Smooth muscle cell of the brain vasculature (primary cell): Measurements from ENCODE around the gene PDCD4.

Source experiments
- DNase-seq: peaks from one replicate; pipeline ENCODE4 v3.0.0-alpha.2; 2012; ENCODE audit warnings: low read depth, low spot score

PDCD4 gene

GRCh38 chr10:110871298-110872084 is at the start of gene PDCD4:
Gene PDCD4, plus strand, starts transcription at chr10:110871928. Its CDS starts 4,100 bp downstream, at chr10:110876028.
- DNase-seq: peak; percentile 98

DNA sequence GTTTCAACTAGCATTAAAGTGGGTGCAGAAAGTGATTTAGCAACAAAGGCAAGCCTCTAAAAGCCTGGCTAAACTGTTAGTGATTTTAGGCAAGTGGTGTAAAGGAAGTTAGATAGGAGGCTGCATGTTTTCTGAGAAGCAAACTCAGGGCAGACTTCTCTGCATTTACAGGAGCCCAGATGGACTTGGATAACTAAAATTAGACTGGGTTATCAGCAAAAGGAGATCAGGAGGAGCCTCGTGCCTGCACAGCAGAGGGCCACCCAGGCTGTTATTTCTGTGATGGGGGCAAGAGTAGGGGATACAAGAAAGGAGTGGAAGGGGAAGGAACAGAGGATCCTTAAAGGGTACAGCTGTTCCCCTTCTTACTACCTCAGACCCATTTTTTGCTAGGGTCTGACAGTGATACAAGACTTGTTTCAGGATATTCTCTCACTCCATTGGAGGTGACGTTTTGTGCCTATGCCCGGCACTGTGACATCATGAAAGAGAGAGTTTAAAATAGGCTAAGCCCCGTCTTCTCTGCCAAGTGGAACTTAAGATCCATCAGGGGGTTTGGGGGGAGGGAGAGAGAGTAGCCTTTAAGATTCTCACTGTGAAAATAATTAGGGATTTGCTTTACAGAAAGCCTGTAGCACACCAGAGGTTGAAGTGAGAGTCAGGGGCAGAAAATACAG is 49.6 kb upstream of the PDCD4 start:
- no peak for DNase-seq

DNA sequence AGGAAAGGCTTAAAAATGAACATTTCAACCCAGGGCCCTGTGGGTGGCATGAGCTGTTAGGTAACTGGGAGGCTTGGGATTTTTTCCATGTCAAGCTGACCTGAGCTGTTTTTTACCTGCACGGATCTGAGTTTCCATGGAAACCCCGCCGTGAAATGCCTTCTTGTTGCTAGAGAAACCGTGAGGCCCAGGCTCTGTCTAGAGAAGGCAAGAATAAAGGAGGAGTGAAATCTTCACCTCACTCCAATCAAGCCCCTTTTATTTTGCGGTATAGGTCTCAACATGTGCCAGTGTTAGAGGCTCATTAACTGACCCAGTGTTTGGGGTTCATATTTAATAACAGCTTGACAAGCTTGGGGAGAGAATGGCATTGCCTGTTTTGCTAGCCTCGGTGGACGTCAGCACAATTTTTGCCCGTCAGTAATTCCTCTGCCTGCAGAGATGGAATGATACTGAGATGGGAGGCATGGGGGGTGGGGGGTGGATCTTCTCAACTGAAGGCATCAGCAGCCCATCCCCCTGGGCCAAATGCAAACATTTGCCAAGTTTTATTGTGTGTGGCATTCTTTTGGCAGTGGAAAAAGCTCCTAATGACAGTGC is 48.9 kb upstream of the PDCD4 start:
- no peak for DNase-seq

DNA sequence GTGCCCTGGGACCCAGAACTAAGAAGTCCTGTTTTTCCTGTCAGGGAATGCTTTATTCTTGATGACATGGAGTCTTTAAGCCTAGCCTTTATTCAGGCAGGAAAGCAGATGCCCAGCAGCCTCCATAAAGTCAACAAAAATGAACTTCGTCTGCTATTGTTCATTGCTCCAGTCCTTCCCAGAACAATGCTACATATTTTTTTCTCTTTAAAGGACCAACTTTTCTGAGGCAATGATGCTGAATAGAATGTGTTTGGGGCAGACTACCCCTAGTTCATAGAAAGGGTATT is 47.6 kb upstream of the PDCD4 start:
- no peak for DNase-seq

GRCh38 chr10:110824660-110825059 is 47.1 kb upstream of the PDCD4 start:
- DNase-seq: no peak

DNA sequence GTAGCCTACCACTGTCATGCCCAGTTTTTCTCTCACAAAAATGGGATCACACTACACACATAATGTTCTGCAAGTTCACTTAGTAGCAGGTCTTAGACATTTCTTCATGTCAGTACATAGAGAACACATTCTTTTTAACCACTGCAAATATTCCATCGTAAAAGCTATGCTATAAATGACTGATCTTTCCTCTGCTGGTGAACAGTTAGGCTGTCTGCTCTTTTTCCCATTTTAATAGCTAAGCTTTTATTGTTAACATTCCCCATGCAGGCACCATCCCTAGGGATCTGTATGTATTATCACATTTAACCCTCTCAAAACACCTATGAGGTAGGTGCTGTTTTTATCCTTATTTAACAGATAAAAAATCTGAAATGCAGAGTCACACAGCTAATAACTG is 46.2 kb upstream of the PDCD4 start:
- DNase-seq: no peak

DNA sequence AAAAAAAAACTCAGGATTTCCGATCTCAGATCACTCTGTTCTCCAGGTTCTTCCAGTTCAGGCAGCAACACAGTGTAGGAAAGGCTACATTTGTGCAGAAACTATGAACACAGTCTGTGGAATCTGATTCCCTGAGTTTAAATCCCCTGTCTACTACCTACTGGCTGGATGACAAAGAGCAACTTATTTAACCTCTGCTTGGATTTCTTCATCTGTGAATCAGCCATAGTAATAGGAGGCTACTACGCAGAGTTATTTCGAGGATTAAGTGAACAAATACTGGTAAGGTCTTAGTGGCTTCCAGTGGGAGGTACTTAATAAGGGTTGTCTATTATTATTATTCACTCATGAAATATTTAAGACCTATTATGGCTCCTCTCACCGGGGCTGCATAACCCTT is 44.3 kb upstream of the PDCD4 start:
- DNase-seq: no peak

DNA sequence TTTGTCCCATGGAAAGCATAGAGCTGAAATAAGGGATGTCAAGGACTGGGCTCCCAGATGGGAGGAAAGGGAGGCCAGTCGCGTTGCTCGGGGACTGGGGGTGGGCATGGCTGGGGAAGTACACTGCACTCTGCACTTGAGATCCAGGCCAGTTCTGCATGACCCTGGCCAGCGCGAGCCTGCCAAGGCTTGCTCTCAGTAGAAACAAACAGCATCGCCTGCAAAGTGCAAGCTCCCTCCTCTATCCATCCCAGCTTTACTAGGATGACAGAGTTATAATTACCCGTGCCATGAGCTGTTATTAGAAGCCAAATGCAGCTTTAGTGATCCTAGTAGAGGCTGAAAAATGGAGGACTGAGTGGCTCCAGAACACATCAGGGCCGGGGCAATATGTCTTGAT is 43.9 kb upstream of the PDCD4 start:
- DNase-seq: no peak

- DNase-seq: no peak
Observed at GRCh38 chr10:110828525-110828924, 43.2 kb upstream of the PDCD4 start.

GRCh38 chr10:110829721-110830410 is 41.9 kb upstream of the PDCD4 start:
- no peak for DNase-seq

DNA sequence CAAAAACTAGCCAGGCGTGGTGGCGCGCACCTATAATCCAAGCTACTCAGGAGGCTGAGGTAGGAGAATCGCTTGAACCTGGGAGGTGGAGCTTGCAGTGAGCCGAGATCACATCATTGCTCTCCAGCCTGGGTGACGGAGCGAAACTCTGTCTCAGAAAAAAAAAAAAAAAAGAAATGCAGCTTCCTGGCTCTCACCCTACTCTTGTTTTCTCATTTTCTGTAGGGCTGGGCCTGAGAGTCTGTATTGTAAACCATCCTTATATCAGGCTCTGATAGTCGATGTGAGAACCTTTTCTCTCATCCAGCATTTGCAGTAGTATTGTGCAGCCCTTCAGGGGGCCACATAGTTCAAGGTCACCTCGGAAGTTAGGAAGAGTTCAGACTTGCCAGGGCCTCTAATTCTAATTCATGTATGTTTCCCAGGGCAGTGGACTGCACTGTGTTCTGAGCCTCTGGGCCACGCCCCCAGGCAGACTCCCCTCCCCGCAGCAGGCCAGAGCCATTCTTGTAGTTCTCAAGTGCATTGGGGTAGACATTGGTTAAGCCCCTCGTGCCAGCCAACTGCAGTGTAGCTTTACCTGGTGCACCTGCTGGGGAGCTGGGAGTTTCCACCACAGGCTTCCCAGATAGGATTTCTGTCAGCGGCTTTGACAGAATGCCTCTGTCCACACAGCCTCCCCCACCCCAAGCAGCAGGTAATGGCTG is 38.3 kb upstream of the PDCD4 start:
- DNase-seq: no peak

DNA sequence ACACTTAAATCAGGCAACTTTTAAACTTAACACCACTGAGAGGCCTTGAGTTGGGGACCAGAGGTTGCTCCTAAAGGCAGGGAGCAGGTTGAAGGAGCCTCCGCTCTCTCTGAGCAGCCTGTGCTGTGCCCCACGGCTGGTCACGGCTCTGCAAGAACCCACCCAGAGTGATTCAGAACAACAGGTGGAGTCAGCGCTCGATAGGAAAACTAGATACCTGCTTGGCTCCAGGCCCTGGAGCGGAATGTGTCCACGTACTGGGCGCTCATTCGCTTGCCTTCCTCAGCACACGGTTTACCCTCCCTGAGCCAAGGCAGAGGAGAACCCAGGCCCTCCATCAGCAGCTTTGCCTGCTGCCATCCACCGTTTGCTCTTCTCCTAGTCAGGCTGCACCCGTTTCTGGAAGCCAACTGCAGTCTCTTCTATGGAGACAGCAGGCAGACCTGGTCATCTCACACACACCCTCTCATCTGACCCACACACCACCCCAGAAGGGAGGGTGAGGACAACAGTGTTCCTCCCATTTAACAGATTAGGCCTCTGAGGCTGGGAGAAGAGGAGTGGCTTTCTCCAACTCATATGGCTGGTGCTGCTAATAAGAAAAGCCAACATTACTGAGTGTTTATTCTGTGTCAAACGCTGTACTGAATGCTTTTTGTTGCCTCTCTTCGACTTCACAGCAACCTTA is 37.6 kb upstream of the PDCD4 start:
- no peak for DNase-seq

- DNase-seq: no peak
Observed at GRCh38 chr10:110834629-110835301, 37.0 kb upstream of the PDCD4 start.

DNA sequence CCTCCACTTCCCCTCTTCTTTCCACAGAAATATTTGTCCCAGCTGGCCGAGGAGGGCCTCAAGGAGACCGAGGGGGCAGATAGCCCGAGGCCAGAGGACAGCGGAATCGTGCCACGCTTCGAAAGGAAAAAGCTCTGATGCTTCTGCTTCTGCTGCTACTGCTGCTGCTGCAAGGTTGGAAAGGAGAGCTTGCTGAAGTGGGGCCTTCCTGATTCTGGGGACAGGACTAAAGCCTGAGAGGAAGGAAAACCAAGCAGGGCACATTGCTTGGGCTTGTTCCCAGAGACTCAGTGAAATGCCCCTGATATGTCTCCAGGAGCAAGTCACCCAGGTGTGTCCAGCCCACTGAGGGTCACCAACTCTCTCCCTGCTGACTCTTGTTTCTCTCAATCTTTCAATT is 35.9 kb upstream of the PDCD4 start:
- DNase-seq: no peak

GRCh38 chr10:110836706-110837105 is 35.0 kb upstream of the PDCD4 start:
- DNase-seq: no peak

DNA sequence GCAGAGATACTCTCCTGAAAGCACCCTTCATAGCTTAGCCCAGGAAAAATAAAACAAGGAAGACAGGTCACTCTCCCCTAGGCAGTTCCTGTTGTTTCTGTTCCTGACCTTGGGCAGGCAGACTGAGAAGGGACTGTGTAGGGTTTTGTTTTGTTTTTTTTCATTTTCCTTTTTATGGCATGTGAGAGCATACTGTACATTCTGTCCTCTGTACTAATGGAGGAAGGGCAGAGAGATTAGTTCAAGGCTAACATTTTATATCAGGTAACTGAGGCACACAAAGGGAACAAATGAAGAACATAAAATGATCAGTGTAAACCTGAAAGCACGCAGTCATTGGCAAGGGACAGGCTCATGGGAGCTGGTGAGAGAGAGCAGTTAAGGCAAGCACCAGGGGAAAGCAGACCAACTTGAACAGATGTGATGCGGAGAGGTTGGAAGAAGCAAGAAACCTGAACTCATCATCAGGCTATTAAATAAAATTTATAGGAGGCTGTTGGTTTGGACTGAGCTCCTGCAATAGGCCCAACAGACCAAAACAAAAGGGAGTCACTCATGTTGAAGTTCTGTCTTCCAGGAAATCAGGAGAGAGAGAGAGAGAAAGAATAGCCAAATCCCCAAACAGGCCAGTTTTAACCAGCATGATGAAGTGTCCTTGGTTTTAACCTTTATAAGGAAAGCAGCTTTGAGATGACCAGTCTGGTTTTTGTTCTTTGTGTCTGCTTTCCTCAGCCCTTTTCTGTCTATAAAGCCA is 34.1 kb upstream of the PDCD4 start:
- DNase-seq: no peak

DNA sequence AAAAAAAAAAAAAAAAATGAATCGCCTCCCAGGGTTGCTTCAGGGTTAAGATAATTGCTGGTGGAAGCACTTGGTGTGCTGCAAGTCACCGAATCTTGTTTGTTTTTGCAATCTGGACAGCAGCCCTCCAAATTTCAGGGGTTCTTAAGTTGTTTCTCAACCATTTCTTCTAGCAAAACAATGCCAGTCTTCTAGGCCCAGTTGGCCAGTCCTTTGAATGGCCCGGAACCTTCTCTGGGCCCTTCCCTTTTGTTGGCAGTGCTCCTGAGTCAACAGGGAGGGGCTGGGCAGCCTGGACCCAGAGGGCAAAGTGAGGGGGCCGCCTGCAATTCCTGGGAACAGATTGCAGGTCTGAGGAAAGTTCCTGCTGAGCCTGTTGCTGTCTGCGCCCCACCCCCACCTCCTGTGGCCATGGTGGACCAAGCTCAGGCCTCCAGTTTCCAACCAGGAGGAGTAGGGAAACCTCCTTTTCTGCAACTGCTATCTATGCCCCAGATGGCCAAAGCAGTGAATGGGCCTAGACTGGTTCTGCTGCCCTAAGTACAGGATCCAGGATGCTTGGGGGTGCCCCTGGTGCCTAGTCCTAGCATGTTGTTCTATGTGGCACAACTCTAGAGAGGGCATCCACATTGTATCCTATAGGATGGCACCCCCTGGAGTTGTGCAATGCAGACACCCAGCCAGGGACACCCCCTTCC is 31.4 kb upstream of the PDCD4 start:
- no peak for DNase-seq

GRCh38 chr10:110840923-110841428 is 30.8 kb upstream of the PDCD4 start:
- no peak for DNase-seq

DNA sequence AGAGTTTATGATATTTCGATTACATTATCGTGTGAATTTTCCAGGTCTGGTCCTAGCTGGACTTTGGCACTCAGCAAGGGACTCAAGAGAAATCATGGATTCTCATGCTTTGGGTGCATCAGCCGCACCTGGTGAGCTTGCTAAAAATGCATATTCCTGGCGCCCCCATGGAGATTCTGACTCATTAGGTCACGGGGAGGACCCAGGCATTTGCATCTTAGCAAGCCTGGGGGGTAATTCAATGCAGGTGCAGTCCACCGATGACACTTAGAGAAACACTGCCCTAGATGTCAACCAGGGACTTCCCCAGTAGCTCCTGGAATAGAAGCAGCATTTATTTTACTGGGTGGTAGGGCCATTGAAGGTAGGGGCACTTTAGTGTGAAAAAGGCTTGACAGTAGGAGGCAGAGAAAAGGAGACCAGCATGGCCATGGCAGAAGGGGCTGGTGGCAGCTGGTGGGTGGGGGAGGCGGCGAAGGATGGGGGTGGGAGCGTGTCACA is 29.9 kb upstream of the PDCD4 start:
- no peak for DNase-seq
